WI38 (cell line): Measurements from ENCODE around the gene MED15.
"Not testable (repeated sequence)": the region's sequence is repeated elsewhere in the genome, so short reads cannot be mapped to it uniquely, and the experiment has no call there.

Experiments used
- H3K4me3 ChIP-seq: 2 replicates; pipeline ENCODE4 v1.5.1; 2011; ENCODE audit warnings: low read depth, mild to moderate bottlenecking, control low read depth, low read length
- TF ChIP-seq, protein P1 (sequence below): IDR thresholded peaks from 2 replicates; pipeline ENCODE4 v1.5.1; 2012; ENCODE audit warnings: low read depth, mild to moderate bottlenecking, control low read depth, low read length

MED15 gene

DNA sequence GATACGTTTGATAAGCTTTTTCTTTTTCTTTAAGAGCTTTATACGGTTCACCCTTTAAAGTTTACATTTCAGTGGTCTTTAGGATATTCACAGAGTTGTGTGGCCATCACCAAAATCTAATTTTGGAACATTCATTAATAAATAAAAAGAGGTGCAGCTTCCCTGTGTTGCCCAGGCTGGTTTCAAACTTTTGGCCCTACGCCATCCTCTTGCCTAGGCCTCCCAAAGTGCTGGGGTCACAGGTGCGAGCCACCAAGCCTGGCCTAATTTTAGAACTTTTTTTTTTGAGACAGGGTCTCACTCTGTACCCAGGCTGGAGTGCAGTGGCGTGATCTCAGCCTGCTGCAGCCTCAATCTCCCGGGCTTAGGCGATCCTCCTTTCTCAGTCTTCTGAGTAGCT, 30.6 kb downstream of the MED15 start:
- H3K4me3 ChIP-seq, result no peak overlapping the region
- TF ChIP-seq, protein P1, sequence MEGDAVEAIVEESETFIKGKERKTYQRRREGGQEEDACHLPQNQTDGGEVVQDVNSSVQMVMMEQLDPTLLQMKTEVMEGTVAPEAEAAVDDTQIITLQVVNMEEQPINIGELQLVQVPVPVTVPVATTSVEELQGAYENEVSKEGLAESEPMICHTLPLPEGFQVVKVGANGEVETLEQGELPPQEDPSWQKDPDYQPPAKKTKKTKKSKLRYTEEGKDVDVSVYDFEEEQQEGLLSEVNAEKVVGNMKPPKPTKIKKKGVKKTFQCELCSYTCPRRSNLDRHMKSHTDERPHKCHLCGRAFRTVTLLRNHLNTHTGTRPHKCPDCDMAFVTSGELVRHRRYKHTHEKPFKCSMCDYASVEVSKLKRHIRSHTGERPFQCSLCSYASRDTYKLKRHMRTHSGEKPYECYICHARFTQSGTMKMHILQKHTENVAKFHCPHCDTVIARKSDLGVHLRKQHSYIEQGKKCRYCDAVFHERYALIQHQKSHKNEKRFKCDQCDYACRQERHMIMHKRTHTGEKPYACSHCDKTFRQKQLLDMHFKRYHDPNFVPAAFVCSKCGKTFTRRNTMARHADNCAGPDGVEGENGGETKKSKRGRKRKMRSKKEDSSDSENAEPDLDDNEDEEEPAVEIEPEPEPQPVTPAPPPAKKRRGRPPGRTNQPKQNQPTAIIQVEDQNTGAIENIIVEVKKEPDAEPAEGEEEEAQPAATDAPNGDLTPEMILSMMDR, result no peak

DNA sequence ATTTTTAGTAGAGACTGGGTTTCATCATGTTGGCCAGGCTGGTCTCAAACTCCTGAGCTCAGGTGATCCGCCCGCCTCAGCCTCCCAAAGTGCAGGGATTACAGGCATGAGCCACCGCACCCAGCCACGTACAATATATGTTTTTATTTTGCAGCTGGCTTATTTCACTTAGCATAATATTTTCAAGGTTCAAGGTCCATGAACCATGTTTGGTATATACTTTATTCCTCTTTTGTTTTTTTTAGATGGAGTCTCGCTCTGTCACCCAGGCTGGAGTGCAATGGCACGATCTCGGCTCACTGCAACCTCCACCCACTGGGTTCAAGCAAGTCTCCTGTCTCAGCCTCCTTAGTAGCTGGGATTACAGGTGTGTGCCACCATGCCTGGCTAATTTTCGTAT, 31.5 kb downstream of the MED15 start:
- H3K4me3 ChIP-seq, result not testable (repeated sequence)

DNA sequence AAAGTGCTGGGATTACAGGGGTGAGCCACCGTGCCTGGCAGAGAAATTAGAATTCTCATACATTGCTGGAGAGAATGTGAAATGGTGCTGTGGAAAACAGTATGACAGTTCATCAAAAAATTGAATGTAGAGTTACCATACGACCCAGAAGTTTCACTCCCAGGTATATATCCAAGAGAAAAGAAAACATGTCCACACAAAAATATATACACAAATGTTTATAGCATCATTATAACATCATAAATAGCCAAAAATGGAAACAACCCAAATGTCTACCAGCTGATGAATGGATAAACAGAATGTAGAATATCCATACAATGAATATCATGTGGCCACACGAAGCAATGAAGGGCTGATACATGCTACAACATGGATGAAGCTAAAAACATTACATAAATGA, 34.6 kb downstream of the MED15 start:
- H3K4me3 ChIP-seq, result no peak overlapping the region

DNA sequence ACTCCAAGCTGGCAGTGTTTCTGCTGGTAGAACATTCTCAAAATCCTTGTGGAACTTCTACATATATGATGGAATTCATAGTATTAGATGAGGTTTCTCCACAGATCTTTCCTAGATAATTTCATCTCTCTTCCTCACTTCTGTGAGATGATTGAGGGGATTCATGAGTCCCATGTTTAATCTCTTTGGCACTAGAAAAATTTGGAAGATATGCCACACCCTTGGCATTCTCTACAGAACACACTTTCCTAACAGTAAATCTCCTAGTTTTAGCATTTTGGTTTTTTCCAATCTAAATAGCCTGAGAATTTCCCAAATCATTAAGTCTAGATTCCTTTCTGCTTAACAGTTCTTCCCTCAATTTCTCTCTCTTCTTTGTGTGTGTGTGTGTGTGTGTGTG, 35.3 kb downstream of the MED15 start:
- H3K4me3 ChIP-seq, result no peak overlapping the region
- TF ChIP-seq, protein P1, result no peak

More for the DNA sequence above, 34.6 kb downstream of the MED15 start:
- TF ChIP-seq, protein P1, result no peak

DNA sequence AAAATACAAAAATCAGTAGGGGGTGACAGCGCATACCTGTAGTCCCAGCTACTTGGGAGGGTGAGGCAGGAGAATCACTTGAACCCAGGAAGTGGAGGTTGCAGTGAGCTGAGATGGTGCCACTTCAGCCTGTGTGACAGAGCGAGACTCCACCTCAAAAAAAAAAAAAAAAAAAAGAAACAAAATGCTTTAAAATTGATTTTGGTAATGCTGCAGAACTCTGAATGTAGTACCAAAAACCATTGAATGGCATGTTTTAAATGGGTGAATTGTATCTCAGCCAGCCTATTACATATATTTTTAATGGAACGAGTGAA, 37.9 kb downstream of the MED15 start:
- not testable (repeated sequence) for H3K4me3 ChIP-seq

DNA sequence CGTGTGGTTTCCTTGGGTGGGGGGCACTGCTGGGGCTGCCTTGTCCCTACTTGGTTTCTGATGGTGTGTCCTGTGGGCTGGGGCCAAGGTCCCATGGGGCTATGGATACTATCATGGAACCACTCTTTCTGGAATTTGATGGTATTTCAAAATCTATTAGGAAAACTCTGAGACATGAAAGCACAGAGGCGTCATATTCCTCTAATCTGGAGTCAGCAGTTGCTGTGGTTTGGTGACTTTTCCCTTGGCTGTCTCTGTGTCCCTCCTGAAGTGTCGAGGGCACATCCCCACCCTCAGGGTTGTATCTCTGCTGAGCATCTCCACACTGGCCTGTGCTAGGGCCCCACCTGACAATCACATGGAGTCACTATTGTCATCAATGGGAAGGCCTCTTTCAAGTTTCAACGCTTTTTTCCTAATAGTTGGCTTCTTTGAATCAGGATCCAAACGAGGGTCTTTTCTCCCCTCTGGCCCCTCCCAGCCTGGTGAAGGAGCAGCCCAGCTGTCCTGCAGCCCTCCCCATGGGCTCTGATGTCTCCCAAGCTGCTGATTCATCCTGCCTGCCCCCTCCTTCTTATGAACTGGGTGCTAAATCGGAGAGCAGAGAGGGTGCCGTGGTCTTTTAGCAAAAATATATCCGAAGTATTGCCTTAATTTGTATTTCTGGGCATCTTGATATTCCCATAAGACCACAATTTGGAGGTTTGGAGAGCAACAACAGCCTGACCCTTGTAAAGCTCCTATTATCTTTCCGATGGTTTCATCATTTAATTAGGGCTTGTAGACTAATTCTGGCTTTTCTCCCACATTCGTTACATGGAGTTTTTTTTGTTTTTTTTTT, 38.5 kb downstream of the MED15 start:
- TF ChIP-seq, protein P1, result no peak
- no peak overlapping the region for H3K4me3 ChIP-seq

DNA sequence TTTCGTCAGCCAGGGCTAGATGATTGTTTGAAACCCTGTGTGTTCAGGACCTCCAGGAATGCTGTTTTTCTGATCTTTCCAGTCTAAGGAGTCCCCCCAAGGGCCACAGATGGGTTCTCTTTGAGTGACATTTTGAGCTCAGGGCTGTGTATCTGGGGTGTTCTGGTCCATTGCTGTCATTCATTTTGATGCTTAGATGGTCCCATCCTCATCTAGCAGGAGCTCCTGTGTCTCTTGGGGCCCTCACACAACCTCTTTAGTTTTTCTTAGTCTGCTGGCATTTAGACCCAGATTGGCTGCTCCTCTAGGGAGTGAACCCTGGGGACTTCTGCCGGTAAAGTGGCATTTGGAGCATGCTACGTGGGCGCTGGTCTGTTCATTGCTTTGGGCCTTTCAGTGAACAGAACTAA, 39.1 kb downstream of the MED15 start:
- H3K4me3 ChIP-seq, result no peak overlapping the region
- TF ChIP-seq, protein P1, result no peak

DNA sequence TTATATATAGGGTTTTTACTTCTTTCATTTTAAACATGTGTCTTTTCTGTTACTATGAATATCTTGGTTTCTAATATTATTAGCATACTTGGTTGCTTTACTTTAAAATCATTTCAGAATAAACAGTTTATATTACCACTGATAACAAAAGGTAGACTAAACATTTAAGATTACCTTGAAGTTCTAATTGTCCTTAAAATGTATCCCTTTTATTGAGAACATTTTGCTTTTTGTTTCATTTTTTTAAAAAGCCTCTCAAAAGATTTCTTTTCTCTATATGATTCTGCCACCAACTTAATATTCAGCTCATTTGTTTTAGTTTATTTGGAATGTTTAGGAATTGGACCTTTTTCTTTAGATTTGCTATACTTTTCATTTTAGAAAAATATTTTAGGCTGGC, 39.6 kb downstream of the MED15 start:
- no peak overlapping the region for H3K4me3 ChIP-seq
- TF ChIP-seq, protein P1, result no peak
